ENCODE measurements around the gene KLK15. TPM values are rescaled to one million over a fixed set of nuclear protein-coding genes. Genes with fewer than 3 reads are reported as not detected.

Gene KLK15
- total and polyA plus RNA-seq, 2 of the 13 experiments (the other 11 are each of a cell fraction or from before 2014, with no cell fraction given), result not detected

GRCh38 chr19:50835785-50836542 lies 2.6 kb upstream of the KLK15 start (continued):
- TF ChIP-seq HBP1 (CRISPR knock-in tag; IDR thresholded peaks at IDR 0.05; ENCODE audit: low read depth) (0 out of 2 replicates have a peak, but pooled peaks have one; percentile 35), ZSCAN29 (CRISPR knock-in tag; conservative IDR thresholded peaks at IDR 0.05) (no peak), ZGPAT (CRISPR knock-in tag; IDR thresholded peaks at IDR 0.05) (peak; percentile 29; the same call in 1 of the 2 replicates), MAZ (IDR thresholded peaks at IDR 0.05; ENCODE audit: borderline replicate concordance, low read depth, low read length) (no peak), MAZ (CRISPR knock-in tag; IDR thresholded peaks at IDR 0.05; ENCODE audit: low read depth) (peak; percentile 75), MTA3 (CRISPR knock-in tag; IDR thresholded peaks at IDR 0.05) (no peak), HNF4G (IDR thresholded peaks at IDR 0.05; ENCODE audit: borderline replicate concordance, low read depth, low read length) (no peak), HNF4G (CRISPR knock-in tag; IDR thresholded peaks at IDR 0.05; ENCODE audit: borderline replicate concordance, low read depth) (no peak), FOXC1 (CRISPR knock-in tag; IDR thresholded peaks at IDR 0.05; ENCODE audit: borderline replicate concordance) (peak; percentile 40; the same call in 1 of the 2 replicates), HOXA3 (CRISPR knock-in tag; IDR thresholded peaks at IDR 0.05) (peak; percentile 83), ARID4A (CRISPR knock-in tag; IDR thresholded peaks at IDR 0.05; ENCODE audit: borderline replicate concordance) (peak; percentile 58)
